ENCODE measurements around the gene COX8C.
"Not testable (repeated sequence)": the region's sequence is repeated elsewhere in the genome, so short reads cannot be mapped to it uniquely, and the experiment has no call there.

The COX8C gene

GRCh38 chr14:93322929-93323599, 23.9 kb upstream of the COX8C start:
- no peak for DNase-seq

- DNase-seq = no peak
Observed at GRCh38 chr14:93323600-93324174, 23.3 kb upstream of the COX8C start.

- DNase-seq = no peak
Observed at GRCh38 chr14:93326196-93326595, 20.8 kb upstream of the COX8C start.

- DNase-seq = no peak
Observed at GRCh38 chr14:93328546-93328945, 18.4 kb upstream of the COX8C start.

- DNase-seq = no peak
Observed at GRCh38 chr14:93329965-93330608, 16.9 kb upstream of the COX8C start.

- no peak for DNase-seq
Observed at GRCh38 chr14:93330609-93331000, 16.4 kb upstream of the COX8C start.

- DNase-seq = peak; percentile 37
Observed at GRCh38 chr14:93331002-93331727, 15.8 kb upstream of the COX8C start.

- DNase-seq = no peak
Observed at GRCh38 chr14:93331728-93332396, 15.1 kb upstream of the COX8C start.

- DNase-seq = peak; percentile 48
Observed at GRCh38 chr14:93332397-93332852, 14.6 kb upstream of the COX8C start.

GRCh38 chr14:93332853-93333630, 13.9 kb upstream of the COX8C start, which contains the start of gene BTBD7:
TSS of gene BTBD7 (minus strand) at chr14:93333036. CDS start at chr14:93296051, 36,985 bp downstream.
- peak; percentile 96 for DNase-seq

- peak; percentile 6 for DNase-seq
Observed at GRCh38 chr14:93333631-93334103, 13.3 kb upstream of the COX8C start.

- DNase-seq = peak; percentile 15
Observed at GRCh38 chr14:93337143-93337753, 9.7 kb upstream of the COX8C start.

GRCh38 chr14:93337884-93338283, 9.1 kb upstream of the COX8C start:
- no peak for DNase-seq

- no peak for DNase-seq
Observed at GRCh38 chr14:93343266-93343665, 3.7 kb upstream of the COX8C start.

GRCh38 chr14:93343797-93344196, 3.2 kb upstream of the COX8C start:
- DNase-seq = no peak

GRCh38 chr14:93347850-93348249, 868 bp downstream of the COX8C start:
- no peak for DNase-seq

- DNase-seq = no peak
Observed at GRCh38 chr14:93348292-93348691, 1.3 kb downstream of the COX8C start.

- not testable (repeated sequence) for DNase-seq
Observed at GRCh38 chr14:93354873-93355272, 7.9 kb downstream of the COX8C start.

GRCh38 chr14:93368996-93369712, 22.2 kb downstream of the COX8C start:
- DNase-seq = no peak

GRCh38 chr14:93369713-93370266, 22.8 kb downstream of the COX8C start:
- no peak for DNase-seq

Measured in activated CD4-positive, alpha-beta T cell treated with anti-CD3 and anti-CD28 coated beads, Interleukin-2, Interleukin-6, amounts not matched to agents 100 ng/mL and 50 ng/mL, durations not matched to agents 16 hours and 8 hours (primary cell).